AG09319 (cell line): ENCODE results near the gene AGMO.

ENCODE experiments used
- DNase-seq: peaks from one replicate; pipeline ENCODE4 v3.0.0-alpha.2; 2010; ENCODE audit warnings: low read depth; ENCODE audit errors: extremely low read depth
- TF ChIP-seq, protein P1 (sequence below): IDR thresholded peaks from 2 replicates; pipeline ENCODE4 v1.5.1; 2011; ENCODE audit warnings: low read depth, mild to moderate bottlenecking, inconsistent platforms, low read length, moderate library complexity

AGMO gene

DNA sequence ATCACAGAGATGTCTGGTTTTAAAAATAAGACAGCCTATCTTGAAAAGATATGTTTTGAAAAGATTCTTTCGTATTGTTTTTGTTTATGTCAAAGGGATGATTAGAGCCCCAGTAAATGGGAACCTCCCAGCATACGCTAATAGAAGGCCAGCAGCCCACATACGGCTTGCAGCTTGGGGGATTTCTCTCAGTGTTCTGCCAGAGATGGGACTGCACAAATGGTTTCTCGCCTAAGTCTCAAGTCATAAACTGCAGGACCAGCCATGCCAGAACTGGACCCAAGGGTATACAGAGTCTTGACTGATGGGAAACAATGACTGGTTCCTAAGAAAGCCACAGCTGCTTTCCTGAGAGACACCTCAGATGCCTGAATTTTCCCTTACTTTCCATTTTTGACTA is 352.4 kb downstream of the AGMO start:
- no peak for DNase-seq
- TF ChIP-seq, protein P1, sequence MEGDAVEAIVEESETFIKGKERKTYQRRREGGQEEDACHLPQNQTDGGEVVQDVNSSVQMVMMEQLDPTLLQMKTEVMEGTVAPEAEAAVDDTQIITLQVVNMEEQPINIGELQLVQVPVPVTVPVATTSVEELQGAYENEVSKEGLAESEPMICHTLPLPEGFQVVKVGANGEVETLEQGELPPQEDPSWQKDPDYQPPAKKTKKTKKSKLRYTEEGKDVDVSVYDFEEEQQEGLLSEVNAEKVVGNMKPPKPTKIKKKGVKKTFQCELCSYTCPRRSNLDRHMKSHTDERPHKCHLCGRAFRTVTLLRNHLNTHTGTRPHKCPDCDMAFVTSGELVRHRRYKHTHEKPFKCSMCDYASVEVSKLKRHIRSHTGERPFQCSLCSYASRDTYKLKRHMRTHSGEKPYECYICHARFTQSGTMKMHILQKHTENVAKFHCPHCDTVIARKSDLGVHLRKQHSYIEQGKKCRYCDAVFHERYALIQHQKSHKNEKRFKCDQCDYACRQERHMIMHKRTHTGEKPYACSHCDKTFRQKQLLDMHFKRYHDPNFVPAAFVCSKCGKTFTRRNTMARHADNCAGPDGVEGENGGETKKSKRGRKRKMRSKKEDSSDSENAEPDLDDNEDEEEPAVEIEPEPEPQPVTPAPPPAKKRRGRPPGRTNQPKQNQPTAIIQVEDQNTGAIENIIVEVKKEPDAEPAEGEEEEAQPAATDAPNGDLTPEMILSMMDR: no peak

DNA sequence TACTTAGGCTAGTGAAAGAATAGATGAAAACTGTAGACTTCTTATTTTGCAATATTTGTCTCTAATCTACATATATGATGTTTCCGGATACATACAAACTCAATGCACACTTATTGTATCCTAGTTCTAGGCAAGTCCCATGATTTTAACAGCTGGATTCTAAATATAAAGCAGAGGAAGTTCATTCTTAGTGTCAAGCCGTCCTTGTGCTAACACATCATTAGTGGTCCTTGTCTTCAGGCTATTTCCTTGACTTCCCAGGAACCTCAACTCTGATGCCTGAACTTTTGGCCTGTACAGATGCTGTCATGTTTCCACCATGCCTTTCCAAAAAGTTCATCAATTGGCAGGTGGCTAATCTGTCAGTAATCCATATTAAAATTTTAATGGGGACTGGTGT is 357.4 kb downstream of the AGMO start:
- no peak for DNase-seq

DNA sequence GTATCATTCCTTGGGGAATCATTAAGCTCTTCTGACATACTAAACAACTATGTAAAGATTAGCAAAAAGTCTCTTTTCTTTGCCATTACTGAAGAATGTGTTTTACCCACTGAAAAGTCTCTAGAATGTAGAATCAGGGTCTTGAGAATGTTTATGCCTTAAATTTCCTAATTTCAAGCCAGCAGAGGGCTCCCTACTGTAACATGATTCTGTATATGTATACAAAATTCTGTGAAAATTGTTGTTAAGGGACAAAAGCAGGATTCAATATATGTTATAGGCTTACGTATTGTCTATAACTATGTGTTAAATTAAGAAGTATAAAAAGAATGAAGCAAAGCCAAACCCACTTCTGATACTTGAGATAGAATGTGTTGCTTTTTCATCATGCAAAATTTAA is 362.3 kb downstream of the AGMO start:
- DNase-seq: no peak
- TF ChIP-seq, protein P1: peak; percentile 14

More for the DNA sequence above, 357.4 kb downstream of the AGMO start:
- TF ChIP-seq, protein P1: no peak

DNA sequence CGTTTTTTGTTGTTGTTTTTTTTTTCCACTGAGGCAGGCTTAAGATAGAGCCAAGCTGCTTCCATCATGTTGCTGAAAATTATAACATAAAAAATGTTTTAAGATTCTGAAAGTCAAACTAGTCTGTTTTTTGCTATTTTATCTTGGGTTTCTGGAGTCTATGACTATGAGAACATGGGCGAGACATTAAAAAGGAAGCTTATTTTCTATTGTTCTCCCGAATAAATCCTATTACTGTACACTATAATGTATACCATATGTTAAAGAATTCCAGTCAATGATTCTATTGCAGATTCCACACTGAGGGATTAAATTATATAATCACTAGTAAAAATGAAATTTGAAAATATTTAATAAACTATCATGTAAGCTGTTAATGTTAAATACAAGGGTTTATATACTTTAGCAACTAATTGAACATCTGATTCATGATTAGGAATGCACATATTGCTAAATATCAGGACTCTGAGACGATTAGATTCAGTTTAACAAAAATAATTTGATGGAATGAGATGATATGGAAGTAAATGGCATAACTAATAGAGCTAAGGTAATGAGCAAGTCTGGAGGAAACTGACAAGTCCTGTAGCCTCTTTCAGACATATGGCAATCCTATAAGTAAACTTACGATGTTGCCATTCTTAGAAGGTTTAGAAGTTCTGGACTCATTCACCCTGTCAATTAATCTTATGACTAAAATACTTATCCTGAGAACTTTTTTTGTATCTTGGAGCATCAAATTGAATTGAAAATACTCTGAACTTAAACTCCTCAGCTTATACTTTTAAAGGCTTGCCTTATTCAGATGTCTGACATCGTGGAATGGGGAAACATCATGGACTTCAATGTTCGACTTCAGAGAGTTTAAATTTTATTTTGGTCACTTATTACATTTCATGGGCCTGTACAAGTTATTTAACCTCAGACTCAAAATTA is 364.5 kb downstream of the AGMO start:
- TF ChIP-seq, protein P1: no peak
- no peak for DNase-seq

DNA sequence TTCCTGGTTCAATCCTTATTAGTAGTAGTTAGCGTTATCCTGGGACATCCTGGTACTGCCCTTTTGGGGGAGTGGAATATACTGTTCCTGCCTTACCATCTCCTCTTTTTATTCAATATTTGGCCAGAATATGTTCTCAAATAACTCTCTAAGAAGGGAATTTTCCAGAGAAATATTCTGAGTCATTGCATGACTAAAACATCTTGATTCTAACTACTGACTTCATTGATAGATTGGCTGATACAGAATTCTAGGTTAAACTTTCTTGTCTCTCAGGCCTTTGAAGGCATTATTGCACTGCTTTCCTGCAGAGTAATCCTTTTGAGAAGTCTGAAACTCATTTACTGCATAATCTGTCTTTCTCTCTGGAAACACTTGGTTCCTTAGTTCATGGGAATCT is 383.8 kb downstream of the AGMO start:
- TF ChIP-seq, protein P1: no peak
- no peak for DNase-seq

DNA sequence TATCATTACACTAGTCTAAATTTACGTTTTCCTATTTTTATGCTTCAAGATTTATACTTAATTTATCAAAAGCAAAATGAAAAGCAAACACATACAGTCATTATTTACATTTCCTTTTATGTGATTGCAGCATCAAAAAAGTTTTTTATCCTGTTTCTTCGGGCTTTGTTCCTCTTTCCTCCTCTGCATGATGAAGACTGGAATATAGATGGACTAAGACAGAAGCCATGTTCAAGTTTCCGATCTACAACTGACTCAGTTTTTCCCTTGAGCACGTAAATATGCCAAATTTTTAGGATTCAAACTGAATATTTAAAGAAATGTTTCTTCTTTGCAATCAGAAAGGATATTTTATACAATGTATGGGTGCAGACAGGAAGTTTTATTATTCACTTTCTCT is 385.7 kb downstream of the AGMO start:
- DNase-seq: no peak

DNA sequence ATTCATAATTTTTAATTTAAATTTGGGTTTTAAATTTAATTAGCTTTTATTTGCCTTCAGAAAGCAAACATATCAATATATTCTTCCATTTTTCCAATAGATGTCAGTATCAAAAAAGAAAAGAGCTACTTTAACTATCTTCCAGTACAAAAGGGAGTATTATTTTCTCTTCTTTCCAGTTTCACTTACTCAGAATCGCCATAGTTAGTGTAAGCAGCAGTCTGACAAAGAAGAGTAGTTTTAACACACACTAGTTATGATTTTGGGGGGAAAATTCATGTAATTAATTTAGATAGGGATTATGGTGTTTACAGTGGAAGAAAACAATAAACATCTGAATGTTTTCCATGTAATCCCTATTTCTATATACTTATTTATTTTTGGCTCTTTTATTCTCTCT is 386.7 kb downstream of the AGMO start:
- DNase-seq: no peak
- TF ChIP-seq, protein P1: no peak

More for the DNA sequence above, 385.7 kb downstream of the AGMO start:
- TF ChIP-seq, protein P1: no peak
